ENCODE results near the gene GMEB2.
"Not testable (repeated sequence)": the region's sequence is repeated elsewhere in the genome, so short reads cannot be mapped to it uniquely, and the experiment has no call there.

Gene GMEB2

GRCh38 chr20:63576311-63576710 lies 50.6 kb downstream of the GMEB2 start:
- intact Hi-C loops (cut with DNase I), result no loop called here
- DNase-seq, result no peak

GRCh38 chr20:63574829-63575743 lies 51.8 kb downstream of the GMEB2 start:
- intact Hi-C loops (cut with DNase I), result no loop called here
- DNase-seq, result no peak

- intact Hi-C loops (cut with DNase I), result no loop called here
These were observed 52.6 kb downstream of the GMEB2 start, which contains the start of gene HELZ2 for GRCh38 chr20:63574156-63574828. HELZ2 (minus strand) TSS chr20:63574239; CDS start chr20:63572385, 1,854 bp downstream.

GRCh38 chr20:63573647-63574131 lies 53.2 kb downstream of the GMEB2 start:
- no peak for DNase-seq
- intact Hi-C loops (cut with DNase I), result no loop called here

More at GRCh38 chr20:63574156-63574828, 52.6 kb downstream of the GMEB2 start, which contains the start of gene HELZ2:
- peak in 4 of 10 donors; percentile 24 to 39 (median 34) for DNase-seq

- DNase-seq, result no peak
- intact Hi-C loops (cut with DNase I), result no loop called here
These were observed 53.9 kb downstream of the GMEB2 start for GRCh38 chr20:63572788-63573646.

- intact Hi-C loops (cut with DNase I), result no loop called here
- DNase-seq, result no peak
These were observed 54.7 kb downstream of the GMEB2 start for GRCh38 chr20:63572071-63572787.

GRCh38 chr20:63571087-63571478 lies 55.8 kb downstream of the GMEB2 start:
- intact Hi-C loops (cut with DNase I); DNase-seq: not testable (repeated sequence)

GRCh38 chr20:63570281-63571086 lies 56.4 kb downstream of the GMEB2 start:
- intact Hi-C loops (cut with DNase I), result no loop called here
- DNase-seq, result no peak

GRCh38 chr20:63568986-63569949 lies 57.6 kb downstream of the GMEB2 start:
- DNase-seq, result no peak
- intact Hi-C loops (cut with DNase I), result no loop called here

GRCh38 chr20:63568170-63568981 lies 58.5 kb downstream of the GMEB2 start:
- no peak for DNase-seq
- intact Hi-C loops (cut with DNase I), result no loop called here

- DNase-seq, result peak in 1 of 10 donors; percentile 20
These were observed 59.3 kb downstream of the GMEB2 start for GRCh38 chr20:63567386-63568169.

GRCh38 chr20:63567136-63567385 lies 59.8 kb downstream of the GMEB2 start:
- no peak for DNase-seq
- intact Hi-C loops (cut with DNase I), result no loop called here

More at GRCh38 chr20:63567386-63568169, 59.3 kb downstream of the GMEB2 start:
- intact Hi-C loops (cut with DNase I), result no loop called here

- DNase-seq, result no peak
- intact Hi-C loops (cut with DNase I), result no loop called here
These were observed 60.3 kb downstream of the GMEB2 start for GRCh38 chr20:63566395-63567135.

- DNase-seq, result no peak
- intact Hi-C loops (cut with DNase I), result no loop called here
These were observed 61.1 kb downstream of the GMEB2 start for GRCh38 chr20:63565699-63566335.

- intact Hi-C loops (cut with DNase I), result no loop called here
- no peak for DNase-seq
These were observed 61.7 kb downstream of the GMEB2 start for GRCh38 chr20:63565021-63565698.
